K562 (cell line): ENCODE measurements around the gene C3. TPM values are rescaled to one million over a fixed set of nuclear protein-coding genes. Genes with fewer than 3 reads are reported as not detected.

Experiments used
- ARID3B ChIP-seq: fragments of 250-450 bp; sonication (Bioruptor Pico); IDR thresholded peaks from 2 replicates; pipeline ENCODE4 v1.4.0; 2020; ENCODE audit warnings: borderline replicate concordance
- E2F5 ChIP-seq: sonication (generic); formaldehyde crosslinking; IDR thresholded peaks from 2 replicates; pipeline ENCODE4 v1.8.0; 2022; ENCODE audit warnings: mild to moderate bottlenecking, missing genetic modification reagents
- FOXP1 ChIP-seq: sonication (generic); formaldehyde crosslinking; IDR thresholded peaks from 2 replicates; pipeline ENCODE4 v1.8.0; 2022; ENCODE audit warnings: mild to moderate bottlenecking, missing genetic modification reagents
- HMG20A ChIP-seq: fragments of 450-650 bp; formaldehyde crosslinking; conservative IDR thresholded peaks from 2 replicates; pipeline ENCODE4 v1.4.0; 2020; ENCODE audit warnings: mild to moderate bottlenecking, mixed read lengths
- JUND ChIP-seq, 2 experiments: IDR thresholded peaks; 2 replicates in 1 of 2; 3 replicates in 1 of 2; pipeline ENCODE4 v1.6.1; 2011; ENCODE audit warnings: borderline replicate concordance in 2 of 2, low read depth in 2 of 2, low read length in 2 of 2, improper control_type of control experiment in 1 of 2, missing biosample characterization in 1 of 2, missing genetic modification characterization in 1 of 2, missing genetic modification reagents in 1 of 2
- KLF6 ChIP-seq: fragments of 250-450 bp; sonication (Bioruptor Pico); IDR thresholded peaks from 2 replicates; pipeline ENCODE4 v1.4.0; 2020; ENCODE audit warnings: mild to moderate bottlenecking, moderate library complexity, borderline replicate concordance
- LCOR ChIP-seq: sonication (generic); formaldehyde crosslinking; IDR thresholded peaks from 2 replicates; pipeline ENCODE4 v1.8.0; 2022; ENCODE audit warnings: mild to moderate bottlenecking, missing genetic modification reagents
- MLX ChIP-seq, 2 experiments: fragments of 450-650 bp in 1 of 2; sonication (generic) in 1 of 2; formaldehyde crosslinking; conservative IDR thresholded peaks; 2 replicates each; pipeline versions ENCODE4 v1.4.0 to v1.8.1; 2020 to 2022; ENCODE audit warnings: mild to moderate bottlenecking in 1 of 2, missing genetic modification reagents in 1 of 2
- NCOR1 ChIP-seq: fragments of 450-650 bp; IDR thresholded peaks from 2 replicates; pipeline ENCODE4 v1.6.1; 2016; ENCODE audit warnings: mild to moderate bottlenecking, moderate library complexity
- NR3C1 ChIP-seq: sonication (generic); formaldehyde crosslinking; IDR thresholded peaks from 2 replicates; pipeline ENCODE4 v1.8.1; 2022; ENCODE audit warnings: missing genetic modification reagents
- RFX7 ChIP-seq: fragments of 250-450 bp; sonication (Bioruptor Pico); IDR thresholded peaks from 2 replicates; pipeline ENCODE4 v1.5.1; 2021; ENCODE audit warnings: mild to moderate bottlenecking
- SMAD3 ChIP-seq: fragments of 450-650 bp; formaldehyde crosslinking; conservative IDR thresholded peaks from 2 replicates; pipeline ENCODE4 v1.4.0; 2020; ENCODE audit warnings: mild to moderate bottlenecking
- SPI1 ChIP-seq: IDR thresholded peaks from 2 replicates; pipeline ENCODE4 v1.6.1; 2011; ENCODE audit warnings: low read depth, low read length, control low read depth, borderline replicate concordance
- SREBF1 ChIP-seq: fragments of 150-350 bp; IDR thresholded peaks from 2 replicates; pipeline ENCODE4 v1.6.1; 2014; ENCODE audit warnings: antibody characterized with exemption, low read depth, low read length, borderline replicate concordance
- ZFP1 ChIP-seq: fragments of 450-650 bp; formaldehyde crosslinking; IDR thresholded peaks from 2 replicates; pipeline ENCODE4 v1.4.0; 2020; ENCODE audit warnings: mild to moderate bottlenecking, mixed read lengths
- ZNF175 ChIP-seq: fragments of 200-800 bp; sonication (Bioruptor generic); IDR thresholded peaks from 2 replicates; pipeline ENCODE4 v1.6.1; 2016; ENCODE audit warnings: low read depth, mild to moderate bottlenecking, missing genetic modification characterization, missing compliant biosample characterization
- ZNF232 ChIP-seq: sonication (generic); formaldehyde crosslinking; IDR thresholded peaks from 2 replicates; pipeline ENCODE4 v1.8.0; 2022; ENCODE audit warnings: mild to moderate bottlenecking, missing genetic modification reagents
- ZNF253 ChIP-seq: fragments of 250-450 bp; sonication (Bioruptor Pico); conservative IDR thresholded peaks from 2 replicates; pipeline ENCODE4 v1.6.1; 2021; ENCODE audit warnings: mild to moderate bottlenecking
- polyA plus RNA-seq, 8 experiments: library from polyadenylated mRNA; depleted of rRNA in 4 of 8; stranded (reverse) in 5 of 8; unstranded in 3 of 8; fragments of >200 nt; fragmentation: Nextera tagmentation in 2 of 8; fragmentation: Illumina TruSeq in 1 of 8; extraction: Ambion mirVana in 2 of 8; extraction: Trizol in 1 of 8; gene quantifications; 2 replicates each; pipeline versions ENCODE4 v1.2.1 to v1.2.3, GENCODE V29; 2011 to 2014; ENCODE audit warnings: inconsistent platforms in 1 of 8, missing spikeins in 1 of 8
- total RNA-seq, 7 experiments: library from RNA; depleted of rRNA in 6 of 7; stranded (reverse); fragments of >200 nt in 6 of 7; fragmentation: Illumina TruSeq in 2 of 7; extraction: Trizol in 2 of 7; gene quantifications; 2 replicates each; pipeline versions ENCODE4 v1.2.1 to v1.2.3, GENCODE V29; 2011 to 2021; ENCODE audit warnings: low replicate concordance in 1 of 7
- TF ChIP-seq, protein P1 (sequence below): fragments of 450-650 bp; IDR thresholded peaks from 2 replicates; pipeline ENCODE4 v1.6.1; 2018; ENCODE audit warnings: mild to moderate bottlenecking, low read depth; ENCODE audit not compliant: partially characterized antibody
- TF ChIP-seq, protein P2 (sequence below): fragments of 250-450 bp; sonication (Bioruptor Pico); IDR thresholded peaks from 2 replicates; pipeline ENCODE4 v1.9.0; 2021; ENCODE audit warnings: mild to moderate bottlenecking, inconsistent platforms

The C3 gene
- total and polyA plus RNA-seq, 9 of the 15 experiments (the other 6 are each of a cell fraction or from before 2014, with no cell fraction given), result 0.59 to 10.6 (median 2.2) TPM

DNA sequence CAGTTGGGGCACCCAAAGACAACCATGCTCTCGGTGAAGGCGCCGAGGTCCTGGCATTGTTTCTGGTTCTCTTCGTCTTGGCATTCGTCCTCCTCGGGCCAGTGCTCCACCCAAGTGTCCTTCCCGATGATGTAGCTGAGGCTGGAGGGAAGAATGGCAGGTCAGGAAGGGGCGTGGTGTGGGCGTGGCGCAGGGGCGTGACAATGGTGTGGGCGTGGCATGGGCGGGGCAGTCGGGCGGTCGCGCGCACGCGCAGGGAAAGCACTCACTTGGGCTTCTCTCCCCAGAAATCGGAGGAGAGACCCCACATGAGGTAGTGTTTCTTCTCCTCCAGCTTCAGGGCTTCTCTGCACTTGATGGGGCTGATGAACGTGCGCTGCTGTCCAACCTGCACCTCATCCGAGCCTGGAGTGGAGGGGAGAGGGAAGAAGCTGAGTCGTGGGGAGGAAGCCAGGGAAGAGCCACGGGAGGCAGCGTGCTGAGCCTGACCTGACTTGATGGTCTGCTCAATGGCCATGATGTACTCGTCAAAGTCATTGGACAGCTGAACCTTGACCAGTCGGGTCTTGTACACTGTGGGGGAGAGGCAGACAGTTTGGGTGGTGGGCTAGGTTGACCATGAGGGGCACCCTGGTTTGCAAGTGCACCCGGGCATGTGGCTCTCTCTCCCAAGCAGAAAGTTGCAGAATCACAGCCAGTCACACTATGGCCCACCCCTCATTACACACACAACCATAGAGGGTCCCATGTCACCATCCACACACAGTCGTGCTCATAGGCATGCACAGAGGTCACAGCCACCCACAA, 42.4 kb downstream of the C3 start (continued):
- TF ChIP-seq LCOR (CRISPR knock-in tag) (no peak), JUND (IDR thresholded peaks at IDR 0.05; ENCODE audit: borderline replicate concordance, low read depth, low read length) (no peak; the same call in 1 of the 2 replicates), JUND (tag; IDR thresholded peaks at IDR 0.05; ENCODE audit: borderline replicate concordance, low read depth, low read length) (no peak; the same call in 2 of the 3 replicates), SPI1 (peak; percentile 12; the same call in 1 of the 2 replicates), NR3C1 (no peak), KLF6 (no peak), MLX (CRISPR knock-in tag; conservative IDR thresholded peaks at IDR 0.05) (no peak), SREBF1 (no peak), ZNF253 (no peak), HMG20A (CRISPR knock-in tag) (no peak), NCOR1 (no peak), ZNF232 (CRISPR knock-in tag) (no peak), ZNF175 (CRISPR knock-in tag) (no peak), ZFP1 (CRISPR knock-in tag) (no peak), RFX7 (no peak), FOXP1 (CRISPR knock-in tag) (peak; percentile 80; the same call in 1 of the 2 replicates), SMAD3 (CRISPR knock-in tag) (no peak), ARID3B (no peak), E2F5 (CRISPR knock-in tag) (no peak)
- TF ChIP-seq, protein P1, sequence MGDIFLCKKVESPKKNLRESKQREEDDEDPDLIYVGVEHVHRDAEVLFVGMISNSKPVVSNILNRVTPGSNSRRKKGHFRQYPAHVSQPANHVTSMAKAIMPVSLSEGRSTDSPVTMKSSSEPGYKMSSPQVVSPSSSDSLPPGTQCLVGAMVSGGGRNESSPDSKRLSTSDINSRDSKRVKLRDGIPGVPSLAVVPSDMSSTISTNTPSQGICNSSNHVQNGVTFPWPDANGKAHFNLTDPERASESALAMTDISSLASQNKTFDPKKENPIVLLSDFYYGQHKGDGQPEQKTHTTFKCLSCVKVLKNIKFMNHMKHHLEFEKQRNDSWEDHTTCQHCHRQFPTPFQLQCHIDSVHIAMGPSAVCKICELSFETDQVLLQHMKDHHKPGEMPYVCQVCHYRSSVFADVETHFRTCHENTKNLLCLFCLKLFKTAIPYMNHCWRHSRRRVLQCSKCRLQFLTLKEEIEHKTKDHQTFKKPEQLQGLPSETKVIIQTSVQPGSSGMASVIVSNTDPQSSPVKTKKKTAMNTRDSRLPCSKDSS, result no peak
- TF ChIP-seq, protein P2, sequence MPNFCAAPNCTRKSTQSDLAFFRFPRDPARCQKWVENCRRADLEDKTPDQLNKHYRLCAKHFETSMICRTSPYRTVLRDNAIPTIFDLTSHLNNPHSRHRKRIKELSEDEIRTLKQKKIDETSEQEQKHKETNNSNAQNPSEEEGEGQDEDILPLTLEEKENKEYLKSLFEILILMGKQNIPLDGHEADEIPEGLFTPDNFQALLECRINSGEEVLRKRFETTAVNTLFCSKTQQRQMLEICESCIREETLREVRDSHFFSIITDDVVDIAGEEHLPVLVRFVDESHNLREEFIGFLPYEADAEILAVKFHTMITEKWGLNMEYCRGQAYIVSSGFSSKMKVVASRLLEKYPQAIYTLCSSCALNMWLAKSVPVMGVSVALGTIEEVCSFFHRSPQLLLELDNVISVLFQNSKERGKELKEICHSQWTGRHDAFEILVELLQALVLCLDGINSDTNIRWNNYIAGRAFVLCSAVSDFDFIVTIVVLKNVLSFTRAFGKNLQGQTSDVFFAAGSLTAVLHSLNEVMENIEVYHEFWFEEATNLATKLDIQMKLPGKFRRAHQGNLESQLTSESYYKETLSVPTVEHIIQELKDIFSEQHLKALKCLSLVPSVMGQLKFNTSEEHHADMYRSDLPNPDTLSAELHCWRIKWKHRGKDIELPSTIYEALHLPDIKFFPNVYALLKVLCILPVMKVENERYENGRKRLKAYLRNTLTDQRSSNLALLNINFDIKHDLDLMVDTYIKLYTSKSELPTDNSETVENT (CRISPR knock-in tag), result no peak
